GM21423 (cell line): Measurements from ENCODE around the gene TMA7B.

Source experiments
- ATAC-seq: cut with Tn5 transposase; IDR thresholded peaks from one replicate; pipeline ENCODE4 v1.9.1; 2021; ENCODE audit warnings: mild to moderate bottlenecking, moderate library complexity; ENCODE audit not compliant: unreplicated experiment

TMA7B gene

DNA sequence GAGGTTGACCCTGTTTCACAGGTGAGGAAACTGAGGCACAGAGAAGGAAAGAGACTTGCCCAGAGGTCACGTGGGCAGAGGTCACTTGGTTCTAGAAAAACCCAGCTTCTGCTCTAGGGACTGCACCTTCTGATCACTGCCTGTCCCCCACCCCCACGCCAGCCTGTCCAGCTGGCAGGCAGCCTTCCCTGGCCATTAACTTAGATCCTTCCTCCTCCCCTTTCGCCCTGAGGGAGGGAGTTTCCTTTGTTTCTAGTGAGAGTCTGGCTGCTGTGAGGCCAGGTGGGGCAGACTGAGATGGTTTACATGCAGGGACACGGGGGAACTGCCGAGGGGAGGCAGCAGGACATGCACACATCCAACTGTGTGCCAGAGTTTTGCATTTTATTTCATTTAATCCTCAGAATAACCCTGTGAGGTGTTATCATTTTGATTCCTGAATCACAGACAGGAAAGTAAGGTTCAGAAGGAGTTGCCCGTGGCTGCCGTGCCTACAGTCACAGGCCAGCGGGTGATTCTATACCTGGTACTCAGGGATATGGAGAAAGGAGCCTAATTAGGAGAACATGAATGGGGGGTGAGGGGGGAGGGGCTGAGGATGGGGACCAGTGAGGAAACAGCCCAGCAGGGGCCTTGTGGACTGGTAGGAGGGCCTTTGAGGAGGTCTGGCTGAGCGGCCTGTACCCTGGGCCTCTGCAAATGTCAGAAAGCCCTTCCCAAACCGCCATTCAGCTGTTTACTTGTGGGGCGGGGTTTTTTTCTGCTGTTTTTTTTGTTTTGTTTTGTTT is 37.9 kb downstream of the TMA7B start:
- no peak for ATAC-seq

DNA sequence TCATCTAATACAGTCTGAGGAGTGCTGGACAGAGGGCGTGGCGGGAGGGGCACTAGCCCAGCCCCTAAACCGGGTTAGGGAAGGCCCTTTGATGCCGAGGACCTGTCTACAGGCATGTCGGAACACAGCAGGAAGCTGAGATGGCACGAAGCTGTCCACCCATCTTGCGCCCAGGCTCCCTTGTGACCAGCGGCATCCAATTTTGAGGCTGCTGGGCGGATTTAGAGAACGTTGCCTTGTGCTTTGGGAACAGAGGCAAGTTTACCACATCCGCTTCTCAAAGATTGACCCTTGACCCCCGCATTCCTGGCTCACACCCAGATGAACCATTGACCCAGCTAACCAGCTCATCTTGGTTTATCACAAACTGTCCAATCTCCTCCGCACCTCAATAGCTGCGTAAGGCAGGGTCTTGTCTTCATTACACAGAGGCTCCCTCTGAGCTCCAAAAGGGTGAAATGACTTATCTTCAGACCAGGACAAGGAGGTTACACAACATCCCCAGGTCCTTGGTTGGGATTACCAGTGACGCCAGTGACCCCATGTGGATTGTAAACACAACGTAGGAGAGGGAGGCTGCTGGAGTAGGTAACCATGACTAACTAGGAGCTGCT is 39.1 kb downstream of the TMA7B start:
- no peak for ATAC-seq

DNA sequence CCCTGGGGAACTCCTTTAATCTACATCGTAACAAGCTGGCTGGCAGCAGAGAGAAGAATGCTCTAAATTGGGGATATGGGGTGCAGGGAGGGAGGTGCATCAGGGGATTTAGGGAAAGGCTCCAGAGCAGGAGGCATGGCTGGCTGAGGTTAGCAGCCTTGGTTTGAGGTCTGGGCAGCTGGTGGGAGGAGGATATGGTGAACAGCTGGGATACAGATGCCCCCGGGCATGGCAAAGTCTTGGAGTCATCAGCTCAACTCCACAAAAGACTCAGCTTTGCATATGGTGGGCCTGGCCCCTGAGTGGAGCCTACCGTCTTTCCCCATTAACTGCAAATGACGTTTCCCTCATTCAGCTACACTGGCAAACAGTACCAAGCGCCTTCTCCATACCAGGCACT is 40.0 kb downstream of the TMA7B start:
- ATAC-seq = no peak

DNA sequence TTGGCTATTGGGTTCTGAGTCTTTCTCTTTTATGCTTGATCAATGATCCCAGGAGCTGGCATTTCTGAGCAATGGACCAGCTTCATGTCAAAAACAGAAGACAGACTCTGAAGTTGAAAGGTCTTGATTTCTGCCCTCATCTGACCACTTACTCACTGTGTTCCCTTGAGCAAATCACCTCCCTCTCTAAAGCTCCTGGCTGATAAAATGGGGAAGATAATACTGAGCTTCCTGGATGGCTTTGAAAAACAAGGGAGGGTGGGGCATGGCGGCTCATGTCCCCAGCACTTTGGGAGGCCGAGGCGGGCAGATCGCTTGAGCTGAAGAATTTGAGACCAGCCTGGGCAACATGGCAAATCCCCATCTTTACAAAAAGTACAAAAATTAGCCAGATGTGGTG is 40.9 kb downstream of the TMA7B start:
- ATAC-seq = no peak

GRCh38 chr22:40001800-40002577 is 41.8 kb downstream of the TMA7B start:
- ATAC-seq = no peak

DNA sequence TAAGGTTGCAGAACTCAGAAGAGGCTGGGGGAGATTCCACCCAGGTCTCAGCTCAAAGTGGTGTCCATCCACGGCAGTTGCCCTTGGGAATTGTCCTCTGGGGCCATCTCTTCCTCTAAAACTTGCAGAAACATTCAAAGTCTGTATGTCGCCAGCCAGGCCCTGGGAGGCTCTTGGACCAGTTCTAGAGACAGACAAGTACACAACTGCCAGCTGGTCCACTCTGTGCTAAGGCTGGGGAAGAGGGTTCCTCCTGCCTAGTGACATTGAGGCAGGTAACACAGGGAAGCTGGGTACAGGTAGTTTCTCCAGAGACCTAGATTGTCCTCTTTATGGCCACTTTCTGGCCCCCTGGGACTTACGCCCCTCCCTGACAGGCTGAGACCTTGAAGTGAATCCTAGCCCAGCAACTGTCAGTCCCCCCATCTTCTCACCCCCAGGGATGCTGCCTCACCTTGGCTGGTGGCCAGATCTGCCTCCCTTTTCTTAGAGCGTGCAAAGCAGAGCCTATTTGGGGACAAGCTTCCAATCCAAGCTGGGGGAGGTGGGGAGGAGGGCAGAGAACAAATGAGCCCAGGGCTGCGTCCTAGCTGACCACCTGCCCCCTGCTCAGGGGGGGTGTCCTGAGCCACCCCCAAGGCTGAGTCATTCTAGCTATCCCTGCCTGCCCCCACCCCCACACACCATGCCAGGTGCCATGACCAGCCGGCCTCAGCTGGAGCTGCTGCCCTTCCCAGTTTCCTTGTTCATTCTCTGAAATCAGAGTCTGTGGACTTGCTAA is 42.9 kb downstream of the TMA7B start:
- no peak for ATAC-seq

DNA sequence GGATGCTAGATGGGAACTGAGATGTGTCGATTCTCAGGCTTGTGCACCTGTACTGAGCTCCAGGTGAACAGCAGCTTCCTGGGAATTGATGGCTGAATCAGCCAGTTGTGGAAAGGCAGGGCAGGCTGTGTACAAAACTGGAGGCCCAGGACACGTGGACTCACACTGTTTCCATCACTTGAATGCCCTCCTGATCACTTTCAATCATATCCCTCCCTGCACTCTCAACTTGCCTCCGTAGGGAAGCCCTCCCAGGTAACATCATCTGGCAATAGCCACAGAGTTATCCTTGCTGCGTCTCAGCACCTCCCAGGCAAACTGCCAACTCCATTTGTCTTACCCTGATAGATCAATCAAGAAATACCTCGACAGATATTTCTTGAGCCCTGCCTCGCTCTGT is 44.6 kb downstream of the TMA7B start:
- ATAC-seq = no peak

DNA sequence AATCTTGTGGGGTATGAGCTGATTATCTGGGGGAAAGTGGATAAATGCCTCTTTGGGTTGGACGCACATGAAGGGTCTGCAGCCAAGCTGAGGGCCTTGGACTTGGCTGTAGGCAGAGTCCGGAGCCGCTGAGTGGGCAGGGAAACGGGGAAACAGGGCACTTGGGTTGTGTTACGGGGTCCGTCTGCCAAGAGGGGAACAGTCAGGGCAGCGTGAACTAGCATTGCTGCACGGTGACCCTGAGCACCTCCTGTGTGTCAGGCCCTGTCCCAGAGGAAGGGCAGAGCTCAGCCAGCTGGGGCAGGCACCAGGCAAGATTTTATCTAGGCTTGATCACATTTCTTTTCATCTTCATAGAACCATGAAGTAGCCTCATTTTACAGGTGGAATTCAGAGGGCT is 46.4 kb downstream of the TMA7B start:
- ATAC-seq = no peak

DNA sequence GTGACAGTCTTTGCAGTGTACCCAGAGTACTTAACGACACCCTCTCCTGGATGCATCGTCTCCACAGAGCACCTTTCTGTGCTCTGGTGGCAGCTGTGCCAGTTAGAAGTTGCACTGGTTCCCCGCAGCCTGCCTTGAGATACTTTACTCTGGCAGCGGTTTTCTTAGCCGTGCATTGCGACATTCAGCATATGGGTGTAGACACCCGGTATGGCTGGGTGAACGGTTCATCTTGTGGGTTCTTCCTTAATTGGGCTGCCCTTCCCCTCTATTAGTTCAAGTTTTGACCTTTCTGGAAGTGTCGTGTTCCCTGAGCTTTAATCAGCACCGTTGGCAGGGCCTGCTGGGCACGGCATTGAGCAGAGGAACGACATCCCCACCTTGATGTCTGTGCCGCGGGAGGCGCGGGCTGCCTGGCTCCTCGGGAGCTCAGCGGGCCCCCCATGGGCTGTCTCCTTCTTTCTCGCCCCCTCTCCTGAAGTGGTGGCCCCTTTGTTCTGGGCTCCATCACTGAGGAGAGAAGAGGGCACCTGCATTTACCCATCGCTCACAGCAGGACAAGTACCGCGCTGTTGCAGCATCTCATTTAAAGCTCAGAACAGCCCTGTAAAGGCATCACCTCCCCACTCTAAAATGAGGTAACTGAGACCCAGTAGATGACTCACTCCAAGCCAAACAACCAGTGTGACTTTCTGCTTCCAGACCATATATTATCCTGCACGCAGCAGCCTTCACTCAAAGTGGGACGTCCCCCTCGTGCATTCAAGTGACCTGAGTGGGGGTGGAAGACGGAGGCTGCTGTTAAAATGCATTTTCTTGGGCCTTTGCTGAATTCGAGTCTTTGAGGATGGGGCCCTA is 47.9 kb downstream of the TMA7B start:
- no peak for ATAC-seq

DNA sequence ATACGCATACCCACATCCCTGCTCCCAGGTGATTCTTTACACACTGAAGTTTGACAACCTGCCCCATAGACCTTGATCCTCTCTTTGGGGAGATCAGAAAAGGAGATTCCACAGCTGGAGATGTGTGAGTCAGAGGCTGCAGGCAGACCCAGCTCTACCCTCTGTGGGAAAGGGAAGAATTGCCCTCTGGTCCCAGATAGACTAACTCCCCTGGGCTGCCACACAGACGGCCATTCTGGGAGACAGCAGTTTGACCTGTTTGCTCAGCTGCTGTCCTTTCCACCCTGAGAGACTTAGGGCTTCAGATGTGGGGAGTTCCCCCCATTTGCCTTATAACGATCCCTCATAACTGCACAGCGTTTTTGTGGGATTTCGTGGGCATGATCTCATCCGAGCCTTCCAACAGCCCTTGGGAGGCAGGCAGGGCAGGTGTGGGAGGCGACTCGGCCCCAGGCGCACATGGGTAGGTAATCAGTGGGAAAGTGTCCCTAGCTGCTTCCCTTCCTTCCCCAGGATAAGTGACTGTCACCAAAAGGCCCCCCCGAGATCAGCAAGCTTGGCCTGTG is 48.6 kb downstream of the TMA7B start:
- no peak for ATAC-seq

GRCh38 chr22:40009292-40009774 is 49.1 kb downstream of the TMA7B start:
- ATAC-seq = no peak

DNA sequence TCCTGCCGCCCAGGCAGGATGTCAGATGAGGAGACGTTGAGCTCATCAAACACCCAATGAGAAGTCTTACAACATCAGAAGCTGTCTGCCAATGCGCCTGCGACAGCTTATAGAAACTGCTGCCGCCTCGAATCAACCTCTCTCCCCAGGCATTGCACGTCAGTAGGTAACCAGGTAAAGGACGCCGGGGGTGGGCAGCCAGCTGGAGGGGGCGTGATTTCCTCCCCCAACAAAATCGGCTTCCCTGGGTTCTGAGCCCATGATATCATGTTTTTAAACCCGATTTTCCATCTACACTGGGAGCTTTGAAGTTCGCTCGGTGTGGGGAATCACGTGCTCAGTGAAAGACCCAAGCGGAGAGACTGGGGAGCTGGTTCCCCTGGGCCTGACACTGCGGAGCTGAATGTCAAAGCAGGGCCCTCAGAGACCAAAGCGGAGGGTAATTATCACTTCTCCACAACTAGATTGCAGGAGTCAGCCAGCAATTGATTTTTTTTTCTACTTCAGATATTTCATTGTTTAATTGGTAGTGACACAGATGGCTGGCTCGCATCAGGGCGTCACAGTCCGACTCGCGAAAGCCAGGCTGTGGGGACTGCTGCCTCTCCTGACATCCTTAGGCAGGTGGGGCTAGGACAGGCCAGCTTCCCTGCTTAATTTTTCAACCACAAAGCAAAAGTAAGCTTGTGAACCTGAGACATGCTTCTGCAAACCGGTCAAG is 49.9 kb downstream of the TMA7B start:
- ATAC-seq = no peak

DNA sequence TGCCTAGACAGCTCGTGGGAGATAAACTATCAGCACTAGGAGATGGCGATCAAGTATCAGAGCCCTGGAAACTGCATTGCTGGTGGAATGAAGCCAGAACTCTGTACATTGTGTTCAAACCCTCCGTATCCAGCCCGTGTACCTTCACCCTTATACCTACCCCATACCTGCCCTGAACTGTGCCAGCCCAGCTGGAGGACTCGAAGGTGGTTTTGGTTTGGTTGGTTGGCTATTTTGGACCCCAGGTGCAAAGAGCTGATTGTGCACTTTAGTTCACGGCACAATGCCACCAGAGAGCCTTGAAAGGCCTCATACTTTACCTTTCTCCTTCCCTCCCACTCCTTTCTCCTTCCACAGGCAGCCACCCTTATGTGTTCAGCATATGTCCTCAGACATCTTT is 50.5 kb downstream of the TMA7B start:
- ATAC-seq = no peak
